ENCODE measurements around the gene DMRTC1.
"Not testable (repeated sequence)": the region's sequence is repeated elsewhere in the genome, so short reads cannot be mapped to it uniquely, and the experiment has no call there.

GRCh38 chrX:72882898-72883297 is 60.7 kb downstream of the DMRTC1 start:
- TF ChIP-seq CTCF (conservative IDR thresholded peaks at IDR 0.05; ENCODE audit: low read length); EZH2phosphoT487 (IDR thresholded peaks at IDR 0.05; ENCODE audit: borderline replicate concordance): not testable (repeated sequence)

Data from Loucy (cell line).